ENCODE data around the gene NUP153.

NUP153 gene

DNA sequence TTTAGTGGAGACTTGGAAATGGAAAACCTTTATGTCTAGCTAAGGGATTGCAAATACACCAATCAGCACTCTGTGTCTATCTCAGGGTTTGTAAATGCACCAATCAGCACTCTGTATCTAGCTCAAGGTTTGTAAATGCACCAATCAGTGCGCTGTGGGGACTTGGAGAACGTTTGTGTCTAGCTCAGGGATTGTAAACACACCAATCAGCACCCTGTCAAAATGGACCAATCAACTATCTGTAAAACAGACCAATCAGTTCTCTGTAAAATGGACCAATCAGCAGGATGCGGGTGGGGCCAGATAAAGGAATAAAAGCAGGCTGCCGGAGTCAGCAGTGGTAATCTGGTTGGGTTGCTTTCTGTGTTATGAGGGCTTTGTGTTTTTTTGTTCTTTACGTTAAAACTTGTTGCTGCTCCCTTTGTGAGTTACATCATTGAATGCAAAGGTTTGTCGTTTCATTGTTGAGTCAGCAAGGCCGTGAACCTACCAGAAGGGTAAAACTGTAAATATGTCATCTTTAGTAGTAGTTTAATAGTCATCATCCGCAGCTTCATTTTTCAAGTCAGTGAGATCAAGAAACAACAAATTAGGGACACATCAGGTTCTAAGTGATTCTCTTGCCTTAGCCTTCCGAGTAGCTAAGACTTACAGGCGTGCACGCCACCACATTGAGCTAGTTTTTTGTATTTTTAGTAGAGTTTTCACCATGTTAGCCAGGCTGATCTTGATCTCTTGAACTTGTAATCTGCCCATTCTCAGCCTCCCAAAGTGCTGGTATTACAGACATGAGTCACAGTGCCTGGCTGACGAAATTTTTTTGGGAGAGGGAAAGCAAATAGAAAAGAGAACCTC lies 22.7 kb upstream of the NUP153 start:
- Histone ChIP-seq H3K27ac (ENCODE audit: low read depth, low read length) (no peak overlapping the region), H3K4me1 (ENCODE audit: control insufficient read depth, insufficient read depth, low read length) (peaks cover 8% of the 10 kb centered on the region), H3K9me3 (ENCODE audit: control insufficient read depth, insufficient read depth, low read length) (no peaks in the 10 kb centered on the region), H3K4me3 (ENCODE audit: low read depth, low read length) (no peak overlapping the region), H3K9ac (ENCODE audit: low read depth, low read length) (no peak overlapping the region), H3K36me3 (ENCODE audit: control insufficient read depth, insufficient read depth, low read length) (no peaks in the 10 kb centered on the region), H3K27me3 (ENCODE audit: control insufficient read depth, insufficient read depth, low read length) (no peaks in the 10 kb centered on the region)

DNA sequence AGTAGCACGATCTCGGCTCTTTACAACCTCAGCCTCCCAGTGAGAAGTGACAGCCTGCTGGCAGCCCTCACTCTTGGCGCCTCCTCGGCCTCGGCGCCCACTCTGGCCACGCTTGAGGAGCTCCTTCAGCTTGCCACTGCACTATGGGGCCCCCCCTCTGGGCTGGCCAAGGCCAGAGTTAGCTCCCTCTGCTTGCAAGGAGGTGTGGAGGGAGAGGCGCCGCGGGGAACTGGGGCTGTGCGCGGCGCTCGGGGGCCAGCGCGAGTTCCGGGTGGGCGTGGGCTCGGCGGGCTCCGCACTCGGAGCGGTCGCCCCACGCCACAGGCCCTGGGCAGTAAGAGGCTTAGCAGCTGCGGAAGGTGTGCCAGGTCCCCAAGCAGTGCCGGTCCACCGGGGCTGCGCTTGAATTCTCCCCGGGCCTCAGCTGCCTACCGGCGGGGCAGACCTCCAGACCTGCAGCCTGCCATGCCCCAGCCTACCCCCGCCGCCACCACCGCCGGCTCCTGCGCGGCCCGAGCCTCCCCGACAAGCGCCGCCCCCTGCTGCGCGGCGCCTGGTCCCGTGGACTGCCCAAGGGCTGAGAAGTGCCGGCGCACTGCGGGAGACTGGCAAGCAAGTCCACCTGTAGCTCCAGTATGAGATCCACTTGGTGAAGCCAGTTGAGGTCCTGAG lies 22.0 kb upstream of the NUP153 start:
- Histone ChIP-seq H3K9me3 (ENCODE audit: control insufficient read depth, insufficient read depth, low read length) (no peaks in the 10 kb centered on the region), H3K36me3 (ENCODE audit: control insufficient read depth, insufficient read depth, low read length) (no peaks in the 10 kb centered on the region), H3K27ac (ENCODE audit: low read depth, low read length) (no peak overlapping the region), H3K27me3 (ENCODE audit: control insufficient read depth, insufficient read depth, low read length) (no peaks in the 10 kb centered on the region), H3K9ac (ENCODE audit: low read depth, low read length) (no peak overlapping the region), H3K4me3 (ENCODE audit: low read depth, low read length) (no peak overlapping the region), H3K4me1 (ENCODE audit: control insufficient read depth, insufficient read depth, low read length) (peaks cover 8% of the 10 kb centered on the region)

DNA sequence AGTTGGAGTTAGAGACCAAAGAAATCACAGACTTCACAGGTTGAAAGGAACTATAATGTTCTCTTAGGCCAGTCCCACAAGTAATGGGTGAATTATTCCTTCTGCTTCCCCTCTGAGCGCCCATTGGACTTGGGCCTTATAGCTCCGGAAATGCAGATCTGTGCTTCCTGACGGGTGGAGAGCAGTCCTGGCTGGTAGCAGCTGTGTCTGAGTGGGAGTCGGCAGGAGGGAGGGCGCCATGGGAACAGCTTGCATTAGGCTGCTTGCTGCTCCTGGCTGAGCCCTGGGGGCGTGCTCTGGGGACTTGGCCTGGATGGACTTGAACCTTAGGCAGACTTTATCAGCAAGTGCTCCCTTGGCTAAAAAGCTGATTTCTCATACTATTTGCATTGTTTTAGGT lies 18.4 kb upstream of the NUP153 start:
- Histone ChIP-seq H3K27me3 (ENCODE audit: control insufficient read depth, insufficient read depth, low read length) (no peaks in the 10 kb centered on the region), H3K27ac (ENCODE audit: low read depth, low read length) (peak overlapping the region; percentile 46), H3K9me3 (ENCODE audit: control insufficient read depth, insufficient read depth, low read length) (no peaks in the 10 kb centered on the region), H3K9ac (ENCODE audit: low read depth, low read length) (no peak overlapping the region), H3K4me1 (ENCODE audit: control insufficient read depth, insufficient read depth, low read length) (peaks cover 8% of the 10 kb centered on the region), H3K4me3 (ENCODE audit: low read depth, low read length) (no peak overlapping the region), H3K36me3 (ENCODE audit: control insufficient read depth, insufficient read depth, low read length) (no peaks in the 10 kb centered on the region)

DNA sequence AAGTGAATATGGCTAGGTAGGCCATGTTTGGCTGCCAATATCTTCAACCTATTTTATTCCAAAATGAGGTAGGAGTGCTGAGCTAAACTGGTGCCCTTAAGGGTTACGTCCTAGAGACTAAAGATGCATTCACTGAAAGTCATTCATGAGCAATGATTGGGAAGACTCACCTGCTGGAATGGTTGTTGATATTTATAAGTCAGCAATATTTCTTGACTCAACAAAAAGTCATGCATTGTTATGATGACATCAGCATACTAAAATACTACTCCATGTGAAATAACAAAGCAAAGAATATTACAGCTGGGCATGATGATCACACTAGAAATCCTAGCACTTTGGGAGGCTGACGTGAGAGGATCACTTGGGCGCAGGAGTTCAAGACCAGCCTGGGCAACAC lies 17.6 kb upstream of the NUP153 start:
- H3K36me3 ChIP-seq (ENCODE audit: control insufficient read depth, insufficient read depth, low read length) = no peaks in the 10 kb centered on the region
- H3K4me1 ChIP-seq (ENCODE audit: control insufficient read depth, insufficient read depth, low read length) = peaks cover 8% of the 10 kb centered on the region
- no peaks in the 10 kb centered on the region for H3K9me3 ChIP-seq (ENCODE audit: control insufficient read depth, insufficient read depth, low read length)
- H3K27ac ChIP-seq (ENCODE audit: low read depth, low read length) = no peak overlapping the region
- H3K4me3 ChIP-seq (ENCODE audit: low read depth, low read length) = no peak overlapping the region
- H3K27me3 ChIP-seq (ENCODE audit: control insufficient read depth, insufficient read depth, low read length) = no peaks in the 10 kb centered on the region
- no peak overlapping the region for H3K9ac ChIP-seq (ENCODE audit: low read depth, low read length)

DNA sequence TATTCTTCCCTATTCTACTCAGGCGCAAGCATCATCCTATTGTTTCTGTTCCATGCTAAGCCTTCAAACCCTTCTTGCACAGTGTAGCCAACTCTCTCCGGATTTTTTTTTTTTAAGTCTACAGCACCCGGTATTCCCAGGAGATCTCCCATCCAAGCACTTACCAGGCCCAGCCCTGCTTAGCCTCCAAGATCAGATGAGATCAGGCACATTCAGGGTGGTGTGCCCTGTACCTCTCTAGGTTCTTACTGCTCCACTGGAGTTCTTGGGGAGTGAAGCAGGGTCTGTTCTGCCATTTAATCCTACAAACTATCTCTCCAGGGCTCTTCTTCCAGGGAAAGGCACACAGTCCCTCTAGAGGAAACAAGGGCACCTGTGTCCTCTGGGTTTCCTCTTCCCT lies 14.9 kb upstream of the NUP153 start:
- no peak overlapping the region for H3K4me3 ChIP-seq (ENCODE audit: low read depth, low read length)
- H3K9me3 ChIP-seq (ENCODE audit: control insufficient read depth, insufficient read depth, low read length) = no peaks in the 10 kb centered on the region
- no peaks in the 10 kb centered on the region for H3K27me3 ChIP-seq (ENCODE audit: control insufficient read depth, insufficient read depth, low read length)
- no peaks in the 10 kb centered on the region for H3K36me3 ChIP-seq (ENCODE audit: control insufficient read depth, insufficient read depth, low read length)
- H3K9ac ChIP-seq (ENCODE audit: low read depth, low read length) = no peak overlapping the region
- H3K27ac ChIP-seq (ENCODE audit: low read depth, low read length) = no peak overlapping the region
- peaks cover 8% of the 10 kb centered on the region for H3K4me1 ChIP-seq (ENCODE audit: control insufficient read depth, insufficient read depth, low read length)

DNA sequence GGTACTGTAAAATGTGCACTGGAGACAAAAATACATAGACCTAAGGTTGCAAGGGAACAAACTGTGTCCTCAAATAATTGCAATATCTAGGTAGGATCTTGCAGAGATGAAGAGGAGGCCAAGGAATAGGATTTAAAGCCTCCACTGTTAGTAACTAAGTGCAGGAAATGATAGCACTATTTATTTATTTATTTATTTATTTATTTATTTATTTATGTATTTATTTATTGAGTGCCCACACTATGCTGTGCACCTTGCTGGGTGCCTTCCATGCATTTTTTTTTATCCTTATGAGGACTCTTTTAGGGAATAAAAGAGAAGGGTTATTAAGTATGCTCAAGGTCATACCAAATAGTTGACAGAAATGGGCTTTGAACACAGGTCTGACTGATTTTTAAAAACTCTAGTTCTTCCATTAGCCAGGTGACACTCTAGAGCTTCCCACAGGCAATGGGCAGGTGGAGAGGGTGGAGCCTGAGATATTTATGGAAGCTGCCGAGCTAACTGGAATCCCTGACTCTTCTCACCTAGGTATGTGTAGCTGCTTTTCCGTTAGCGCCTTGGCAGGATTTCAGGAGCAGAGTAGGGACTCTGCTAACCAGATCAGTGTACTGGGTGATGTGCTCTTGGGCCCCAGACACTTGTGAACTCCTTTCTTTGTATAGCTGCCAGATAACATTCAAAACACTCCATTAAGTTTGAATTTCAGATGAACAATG lies 12.8 kb upstream of the NUP153 start:
- H3K4me3 ChIP-seq (ENCODE audit: low read depth, low read length) = no peak overlapping the region
- H3K9ac ChIP-seq (ENCODE audit: low read depth, low read length) = no peak overlapping the region
- H3K9me3 ChIP-seq (ENCODE audit: control insufficient read depth, insufficient read depth, low read length) = no peaks in the 10 kb centered on the region
- no peak overlapping the region for H3K27ac ChIP-seq (ENCODE audit: low read depth, low read length)
- no peaks in the 10 kb centered on the region for H3K27me3 ChIP-seq (ENCODE audit: control insufficient read depth, insufficient read depth, low read length)
- H3K4me1 ChIP-seq (ENCODE audit: control insufficient read depth, insufficient read depth, low read length) = no peaks in the 10 kb centered on the region
- no peaks in the 10 kb centered on the region for H3K36me3 ChIP-seq (ENCODE audit: control insufficient read depth, insufficient read depth, low read length)

DNA sequence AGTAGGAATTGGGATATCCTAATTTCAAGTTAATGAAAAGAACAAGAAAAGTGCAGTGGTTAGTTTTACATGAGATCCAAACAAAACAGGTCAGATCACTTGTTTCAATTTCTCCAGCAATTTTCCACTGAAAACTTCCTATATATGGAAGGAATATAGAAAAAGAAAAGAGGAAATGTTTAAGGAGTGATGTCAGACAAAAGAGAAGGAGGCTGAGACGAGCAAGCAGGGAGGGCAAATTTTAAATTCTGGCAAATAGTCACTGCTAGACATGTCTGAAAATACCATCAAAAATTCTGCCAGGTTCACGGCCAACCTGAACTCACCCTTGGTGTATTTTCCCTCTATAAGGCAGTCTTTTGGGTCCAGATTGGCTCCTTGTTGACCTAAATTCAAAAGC lies 9.5 kb upstream of the NUP153 start:
- no peaks in the 10 kb centered on the region for H3K9me3 ChIP-seq (ENCODE audit: control insufficient read depth, insufficient read depth, low read length)
- no peak overlapping the region for H3K27ac ChIP-seq (ENCODE audit: low read depth, low read length)
- no peaks in the 10 kb centered on the region for H3K36me3 ChIP-seq (ENCODE audit: control insufficient read depth, insufficient read depth, low read length)
- H3K4me1 ChIP-seq (ENCODE audit: control insufficient read depth, insufficient read depth, low read length) = peaks cover 8% of the 10 kb centered on the region
- no peaks in the 10 kb centered on the region for H3K27me3 ChIP-seq (ENCODE audit: control insufficient read depth, insufficient read depth, low read length)
- no peak overlapping the region for H3K9ac ChIP-seq (ENCODE audit: low read depth, low read length)
- H3K4me3 ChIP-seq (ENCODE audit: low read depth, low read length) = no peak overlapping the region

DNA sequence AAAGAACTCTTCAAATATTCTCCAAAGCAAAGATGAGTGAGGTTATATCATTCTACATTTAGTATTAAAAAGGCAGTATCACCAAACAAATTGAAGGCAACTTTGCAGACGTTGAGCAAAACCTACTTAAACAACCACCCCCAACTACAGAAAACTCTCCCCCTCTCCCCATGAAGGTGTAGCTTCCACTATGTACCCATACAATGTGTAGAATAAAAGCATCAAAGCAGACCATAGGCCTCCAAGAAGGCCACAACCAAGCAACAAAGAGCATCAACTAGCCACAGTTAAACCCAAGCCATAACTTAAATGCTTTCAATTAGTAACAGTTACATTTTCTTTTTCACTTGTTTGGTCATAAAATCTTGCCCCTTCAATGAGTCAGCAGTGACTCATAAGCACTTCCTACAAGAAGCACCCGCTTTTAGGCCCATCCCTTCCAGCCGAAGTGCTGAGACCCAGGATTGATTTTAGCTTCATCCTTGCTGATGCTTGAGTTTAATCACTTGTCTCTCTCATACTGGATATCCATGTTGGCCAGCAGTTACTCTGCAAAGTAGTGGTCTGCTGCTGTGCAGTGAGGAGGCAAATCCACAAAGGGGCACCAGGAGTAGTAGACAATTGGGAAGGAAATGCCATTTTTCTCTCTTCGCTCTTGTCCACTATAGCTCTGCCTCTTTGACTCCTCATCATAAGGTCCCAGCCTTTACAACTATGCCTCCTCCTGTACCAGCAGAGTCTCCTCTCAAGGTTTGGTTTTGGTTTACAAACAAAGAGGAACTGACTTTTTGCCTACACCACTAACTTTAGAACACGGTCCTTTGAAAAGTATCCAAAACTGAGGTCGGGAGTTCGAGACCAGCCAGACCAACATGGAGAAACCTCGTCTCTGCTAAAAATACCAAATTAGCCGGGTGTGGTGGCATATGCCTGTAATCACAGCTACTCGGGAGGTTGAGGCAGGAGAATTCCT lies 8.4 kb upstream of the NUP153 start:
- no peak overlapping the region for H3K4me3 ChIP-seq (ENCODE audit: low read depth, low read length)
- H3K9me3 ChIP-seq (ENCODE audit: control insufficient read depth, insufficient read depth, low read length) = no peaks in the 10 kb centered on the region
- H3K27me3 ChIP-seq (ENCODE audit: control insufficient read depth, insufficient read depth, low read length) = no peaks in the 10 kb centered on the region
- H3K4me1 ChIP-seq (ENCODE audit: control insufficient read depth, insufficient read depth, low read length) = peaks cover 8% of the 10 kb centered on the region
- H3K27ac ChIP-seq (ENCODE audit: low read depth, low read length) = peak overlapping the region; percentile 67
- H3K9ac ChIP-seq (ENCODE audit: low read depth, low read length) = no peak overlapping the region
- H3K36me3 ChIP-seq (ENCODE audit: control insufficient read depth, insufficient read depth, low read length) = no peaks in the 10 kb centered on the region

DNA sequence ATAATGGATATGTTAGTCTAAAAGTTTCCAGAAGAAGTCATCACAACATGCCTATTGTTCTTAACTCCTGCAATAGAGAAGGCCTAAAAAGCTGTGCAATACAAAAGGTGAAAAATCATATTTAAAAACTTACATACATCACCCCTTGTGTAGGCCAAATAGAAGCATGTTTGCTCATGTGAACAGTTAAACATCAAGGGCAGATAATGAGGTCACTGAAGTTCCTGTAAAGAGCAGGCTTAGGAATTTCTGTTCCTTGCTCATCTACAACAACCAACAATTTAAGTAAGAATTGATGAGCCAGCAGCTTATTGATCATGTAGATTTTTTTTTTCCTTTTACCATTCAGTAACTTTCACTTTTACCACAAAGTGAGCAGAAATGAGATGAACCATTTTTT lies 7.5 kb upstream of the NUP153 start:
- H3K9ac ChIP-seq (ENCODE audit: low read depth, low read length) = no peak overlapping the region
- H3K4me3 ChIP-seq (ENCODE audit: low read depth, low read length) = no peak overlapping the region
- peak overlapping the region; percentile 67 for H3K27ac ChIP-seq (ENCODE audit: low read depth, low read length)
- H3K36me3 ChIP-seq (ENCODE audit: control insufficient read depth, insufficient read depth, low read length) = no peaks in the 10 kb centered on the region
- H3K9me3 ChIP-seq (ENCODE audit: control insufficient read depth, insufficient read depth, low read length) = no peaks in the 10 kb centered on the region
- no peaks in the 10 kb centered on the region for H3K27me3 ChIP-seq (ENCODE audit: control insufficient read depth, insufficient read depth, low read length)
- H3K4me1 ChIP-seq (ENCODE audit: control insufficient read depth, insufficient read depth, low read length) = peaks cover 8% of the 10 kb centered on the region

DNA sequence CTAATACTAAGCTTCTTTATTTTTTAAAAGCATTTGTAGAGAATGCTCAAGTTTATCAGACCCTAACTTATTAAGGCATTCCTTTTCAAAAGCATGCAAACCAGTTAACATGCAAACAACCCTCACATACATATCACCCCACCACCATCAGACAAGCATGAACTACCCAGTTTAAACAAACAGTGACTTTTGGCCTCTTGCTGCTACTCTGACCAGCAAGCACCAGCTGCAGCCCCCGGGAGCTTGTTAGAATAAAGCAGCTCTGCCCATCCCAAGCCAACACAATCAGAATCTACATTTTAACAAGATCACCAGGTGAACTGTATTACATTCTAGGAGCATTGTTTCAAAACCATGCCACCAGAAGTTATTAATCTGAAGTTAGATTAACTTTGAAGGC lies 5.9 kb upstream of the NUP153 start:
- H3K27ac ChIP-seq (ENCODE audit: low read depth, low read length) = peak overlapping the region; percentile 57
- no peak overlapping the region for H3K4me3 ChIP-seq (ENCODE audit: low read depth, low read length)
- H3K36me3 ChIP-seq (ENCODE audit: control insufficient read depth, insufficient read depth, low read length) = no peaks in the 10 kb centered on the region
- no peaks in the 10 kb centered on the region for H3K9me3 ChIP-seq (ENCODE audit: control insufficient read depth, insufficient read depth, low read length)
- H3K4me1 ChIP-seq (ENCODE audit: control insufficient read depth, insufficient read depth, low read length) = peaks cover 9% of the 10 kb centered on the region
- no peaks in the 10 kb centered on the region for H3K27me3 ChIP-seq (ENCODE audit: control insufficient read depth, insufficient read depth, low read length)
- no peak overlapping the region for H3K9ac ChIP-seq (ENCODE audit: low read depth, low read length)

All from HUES48 (cell line).